RWPE1 (cell line): Measurements from ENCODE around the gene SELENOT.

Experiments used
- CTCF ChIA-PET: fragments of 350-600 bp; sonication (Branson Sonifier 250); formaldehyde crosslinking; extraction: SDS; loops from one replicate; lab custom pipeline; 2021; lab: Yijun Ruan, JAX
- POLR2A ChIA-PET: fragments of 400-600 bp; formaldehyde crosslinking; extraction: SDS; loops from one replicate; lab custom pipeline; 2020; ENCODE audit warnings: antibody characterized with exemption; ENCODE audit not compliant: low non-redundant PET; lab: Yijun Ruan, JAX
- DNase-seq: peaks from one replicate; pipeline ENCODE4 v3.0.0; 2012; ENCODE audit warnings: low spot score
- H3K27ac ChIP-seq: fragments of 450-650 bp; 2 replicates; pipeline ENCODE4 v1.5.1; 2017
- CTCF ChIP-seq: fragments of 450-650 bp; conservative IDR thresholded peaks from 2 replicates; pipeline ENCODE4 v1.5.1; 2017; ENCODE audit warnings: low read depth, mild to moderate bottlenecking

The SELENOT gene

GRCh38 chr3:150605998-150606641 lies 3.0 kb downstream of the SELENOT start:
- TF ChIP-seq CTCF: no peak
- POLR2A ChIA-PET: interaction anchor here (0.7 kb wide), 1 partner anchor 17 kb away, joined by 9 read pairs; no protein-coding TSS in a partner anchor
- no peak overlapping the region for H3K27ac ChIP-seq
- CTCF ChIA-PET: no interaction called here
- DNase-seq: no peak

- ChIA-PET POLR2A (no interaction called here), CTCF (no interaction called here)
- H3K27ac ChIP-seq: no peak overlapping the region
- TF ChIP-seq CTCF: no peak
- DNase-seq: no peak
Measured at GRCh38 chr3:150607267-150608065, 4.3 kb downstream of the SELENOT start.

DNA sequence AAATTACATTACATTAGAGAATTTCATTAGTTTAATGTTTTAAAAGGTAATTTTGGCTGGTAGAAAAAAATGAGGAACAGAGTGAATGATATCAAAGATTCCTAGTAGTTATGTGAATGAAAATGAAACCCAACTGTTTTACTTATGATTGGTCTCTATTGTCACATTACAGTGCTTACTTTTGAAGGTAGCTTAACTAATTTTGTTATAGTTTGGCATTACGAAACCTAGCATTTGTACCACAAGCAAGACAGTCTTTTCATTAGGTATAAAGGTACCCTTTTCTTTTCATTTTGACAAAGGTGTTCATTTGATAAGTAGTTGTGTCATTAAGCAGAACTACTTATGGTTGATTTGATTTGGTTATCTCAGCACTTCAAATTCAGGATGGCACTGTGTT lies 6.9 kb downstream of the SELENOT start:
- ChIA-PET CTCF (interaction anchor here (0.7 kb wide), 1 partner anchor 22 kb away, joined by 3 read pairs; no protein-coding TSS in a partner anchor), POLR2A (no interaction called here)
- TF ChIP-seq CTCF: no peak
- no peak overlapping the region for H3K27ac ChIP-seq
- no peak for DNase-seq

- no peak overlapping the region for H3K27ac ChIP-seq
- ChIA-PET POLR2A (no interaction called here), CTCF (interaction anchor here (0.6 kb wide), 1 partner anchor 83 kb away, joined by 3 read pairs; no protein-coding TSS in a partner anchor)
- TF ChIP-seq CTCF: no peak
- DNase-seq: no peak
Measured at GRCh38 chr3:150610785-150611184, 7.7 kb downstream of the SELENOT start.

GRCh38 chr3:150611666-150612065 lies 8.5 kb downstream of the SELENOT start:
- TF ChIP-seq CTCF: no peak
- DNase-seq: no peak
- ChIA-PET POLR2A (interaction anchor here (0.9 kb wide), 1 partner anchor 9 kb away, joined by 4 read pairs; the partner anchor contains the start of gene SELENOT), CTCF (no interaction called here)
- no peak overlapping the region for H3K27ac ChIP-seq

- no peak for TF ChIP-seq CTCF
- DNase-seq: no peak
- H3K27ac ChIP-seq: no peak overlapping the region
- POLR2A ChIA-PET: interaction anchor here (0.9 kb wide), 1 partner anchor 10 kb away, joined by 4 read pairs; the partner anchor contains the start of gene SELENOT
- CTCF ChIA-PET: no interaction called here
Measured at GRCh38 chr3:150612494-150612893, 9.4 kb downstream of the SELENOT start.
